Muscle of arm (tissue), 12 donors: ENCODE results near the gene FOXD1. TPM values are rescaled to one million over a fixed set of nuclear protein-coding genes. Genes with fewer than 3 reads are reported as not detected.
"Not testable (repeated sequence)": the region's sequence is repeated elsewhere in the genome, so short reads cannot be mapped to it uniquely, and the experiment has no call there.

ENCODE experiments used
- DNase-seq: peaks from one replicate; pipeline ENCODE4 v3.0.0-alpha.2; 2013
- polyA plus RNA-seq, 12 donors: library from polyadenylated mRNA; unstranded; fragments of 120-200 nt; gene quantifications; one replicate each; pipeline ENCODE4 v1.2.1, GENCODE V29; 2013; ENCODE audit not compliant: insufficient read length in 12 of 12

FOXD1 gene
- polyA plus RNA-seq, 12 donors = 0.43 to 4.7 (median 0.67) TPM; not detected in 2

GRCh38 chr5:73418244-73418691 lies 30.3 kb downstream of the FOXD1 start:
- DNase-seq = no peak

DNA sequence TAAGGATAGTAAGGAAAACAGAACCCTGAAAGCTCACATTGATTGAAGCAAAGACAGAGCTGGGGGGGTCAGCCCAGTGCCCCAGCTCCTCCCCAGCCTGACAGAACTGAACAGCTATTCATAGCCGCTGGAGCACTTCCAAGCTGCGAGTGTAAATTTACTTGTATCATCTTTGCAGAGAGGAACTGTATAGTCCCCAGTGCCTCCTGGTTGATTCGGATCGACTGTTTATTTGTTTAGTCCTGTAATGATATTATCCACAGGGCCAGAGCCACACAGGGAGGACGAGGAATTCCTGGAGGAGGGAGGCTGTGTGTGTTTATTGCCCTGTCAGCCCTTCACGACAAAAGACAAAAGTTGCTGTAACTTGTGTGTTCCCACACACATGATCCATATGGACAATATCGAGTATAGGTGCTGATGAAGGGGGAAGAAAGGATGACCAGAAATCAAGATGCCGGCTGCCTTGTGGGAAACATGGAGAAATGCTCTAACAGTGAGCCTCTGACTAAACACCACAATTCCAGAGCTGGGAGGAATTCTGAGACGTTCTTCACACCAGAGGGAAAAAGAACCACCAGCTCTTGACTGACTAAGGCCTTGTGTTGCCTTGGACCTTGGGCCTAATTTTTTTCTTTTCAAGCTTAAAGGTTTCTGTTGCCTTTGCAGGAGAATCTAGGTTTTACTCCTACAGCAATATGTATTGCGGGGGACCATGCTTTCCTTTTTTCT lies 31.1 kb downstream of the FOXD1 start:
- DNase-seq = no peak

- no peak for DNase-seq
Observed at GRCh38 chr5:73415617-73416016, 33.0 kb downstream of the FOXD1 start.

DNA sequence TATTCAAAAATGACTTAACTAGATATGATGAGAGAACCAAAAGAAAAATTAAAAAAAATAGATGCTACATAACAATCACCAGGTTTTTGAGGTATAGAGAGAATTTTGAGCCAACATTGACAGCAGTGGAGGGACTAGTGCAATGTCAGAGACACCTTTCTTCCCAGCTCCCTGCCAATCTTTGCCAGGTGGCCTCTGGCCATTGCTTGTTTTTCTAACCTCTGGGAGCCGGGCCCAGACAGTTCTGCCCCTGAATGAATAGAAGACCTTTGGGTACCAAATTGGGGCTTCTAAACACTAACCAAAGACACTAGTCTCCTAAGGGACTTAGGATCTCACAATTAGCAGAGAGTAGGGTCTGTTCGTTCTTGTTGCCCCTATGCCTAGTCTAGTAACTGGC lies 33.4 kb downstream of the FOXD1 start:
- no peak for DNase-seq

GRCh38 chr5:73412597-73412988 lies 36.0 kb downstream of the FOXD1 start:
- no peak for DNase-seq

- no peak for DNase-seq
Observed at GRCh38 chr5:73411936-73412596, 36.5 kb downstream of the FOXD1 start.

DNA sequence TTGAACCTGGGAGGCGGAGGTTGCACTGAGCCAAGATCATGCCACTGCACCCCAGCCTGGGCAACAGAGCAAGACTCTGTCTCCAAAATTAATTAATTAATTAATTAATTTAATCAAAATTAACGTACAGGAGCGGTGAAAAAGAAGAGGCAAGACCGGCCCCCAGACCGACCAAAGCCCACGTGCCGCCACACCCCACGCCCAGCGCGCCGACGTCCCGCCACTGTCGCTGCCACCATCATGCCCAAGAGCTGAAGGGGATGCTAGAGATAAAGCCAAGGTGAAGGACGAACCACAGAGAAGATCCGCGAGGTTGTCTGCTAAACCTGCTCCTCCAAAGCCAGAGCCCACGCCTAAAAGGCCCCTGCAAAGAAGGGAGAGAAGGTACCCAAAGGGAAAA lies 38.6 kb downstream of the FOXD1 start:
- DNase-seq = not testable (repeated sequence)

GRCh38 chr5:73405691-73406090 lies 42.9 kb downstream of the FOXD1 start:
- DNase-seq = no peak

DNA sequence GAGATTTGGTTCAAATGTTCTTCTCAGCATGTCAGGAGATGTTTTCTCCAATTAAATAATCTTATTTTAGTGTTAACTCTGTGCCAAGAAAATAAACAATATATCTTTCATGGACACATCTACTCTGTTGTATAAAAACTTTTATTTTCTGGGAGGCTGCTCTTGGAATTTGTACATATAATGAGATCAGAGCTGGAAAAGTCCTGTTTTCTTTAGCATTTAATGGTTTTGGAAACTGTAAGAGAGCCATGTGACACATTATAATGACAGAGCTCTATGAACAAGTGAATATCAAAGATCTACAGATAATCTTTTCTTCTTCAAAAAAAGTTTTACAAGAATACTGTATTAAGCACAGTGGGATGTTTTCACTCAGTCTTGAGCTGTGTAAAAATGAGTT lies 48.8 kb downstream of the FOXD1 start:
- no peak for DNase-seq

Other genes with a start within 250 kb of the FOXD1 start
- gene BTF3, start 49.7 kb upstream of the FOXD1 start, polyA plus RNA-seq = 1,000 to 10,000 TPM in 11 of 12 donors, not detected in 1; 1,046 to 1,477 (median 1,324) TPM
- gene ANKRA2, start 116.9 kb upstream of the FOXD1 start, polyA plus RNA-seq = 10 to 100 TPM in 11 of 12 donors, not detected in 1; 19.9 to 50.7 (median 35.4) TPM
- gene UTP15, start 117.0 kb upstream of the FOXD1 start, polyA plus RNA-seq = 10 to 100 TPM in 9 of 12 donors, 1 to 10 TPM in 2, not detected in 1; 8.5 to 19.9 (median 12.7) TPM
- gene ARHGEF28, start 177.4 kb upstream of the FOXD1 start, polyA plus RNA-seq = 10 to 100 TPM in 1 of 12 donors, 1 to 10 TPM in 10, not detected in 1; 2.0 to 13.4 (median 4.1) TPM